WTC11 (cell line): Measurements from ENCODE around the gene TMEM63C. TPM values are rescaled to one million over a fixed set of nuclear protein-coding genes. Genes with fewer than 3 reads are reported as not detected.

Source experiments
- ATAC-seq: fragments of 200-7000 bp; cut with Tn5 transposase; 2 replicates; pipeline ENCODE4 v1.10.0; 2021; ENCODE audit warnings: mild to moderate bottlenecking, moderate library complexity
- CTCF ChIA-PET: fragments of 300-600 bp; sonication (Branson Sonifier 250); formaldehyde crosslinking; loops from one replicate; lab custom pipeline; 2021; ENCODE audit warnings: antibody characterized with exemption; lab: Charles Lee
- POLR2A ChIA-PET: fragments of 350-600 bp; sonication (Branson Sonifier 250); formaldehyde crosslinking; loops from one replicate; lab custom pipeline; 2021; ENCODE audit warnings: antibody characterized with exemption; lab: Charles Lee
- DNase-seq: peaks from one replicate; pipeline ENCODE4 v3.0.0; 2021; ENCODE audit warnings: low spot score
- H3K27ac Mint-ChIP-seq: 2 replicates; pipeline ENCODE4 v1.8.0; 2021; ENCODE audit warnings: mixed read lengths
- H3K27me3 Mint-ChIP-seq: 2 replicates; pipeline ENCODE4 v1.8.0; 2021; ENCODE audit warnings: low read depth, mild to moderate bottlenecking, moderate library complexity, mixed read lengths
- H3K36me3 Mint-ChIP-seq: 2 replicates; pipeline ENCODE4 v1.8.0; 2021; ENCODE audit warnings: mixed read lengths
- H3K4me1 Mint-ChIP-seq: 2 replicates; pipeline ENCODE4 v1.8.0; 2022; ENCODE audit warnings: mixed read lengths
- H3K4me3 Mint-ChIP-seq: 2 replicates; pipeline ENCODE4 v1.8.0; 2021; ENCODE audit warnings: mild to moderate bottlenecking, moderate library complexity, mixed read lengths
- H3K9me3 Mint-ChIP-seq: 2 replicates; pipeline ENCODE4 v1.8.0; 2021; ENCODE audit warnings: mixed read lengths
- ATF1 ChIP-seq: sonication (generic); formaldehyde crosslinking; IDR thresholded peaks from 2 replicates; pipeline ENCODE4 v1.8.1; 2023; ENCODE audit warnings: mild to moderate bottlenecking, moderate library complexity, missing genetic modification reagents
- ATF2 ChIP-seq: sonication (generic); formaldehyde crosslinking; IDR thresholded peaks from 2 replicates; pipeline ENCODE4 v1.8.1; 2022; ENCODE audit warnings: low read depth, missing genetic modification reagents, borderline replicate concordance
- E2F4 ChIP-seq: sonication (generic); formaldehyde crosslinking; IDR thresholded peaks from 2 replicates; pipeline ENCODE4 v1.8.1; 2022; ENCODE audit warnings: low read depth, mild to moderate bottlenecking, moderate library complexity, missing genetic modification reagents, borderline replicate concordance
- E2F5 ChIP-seq: sonication (generic); formaldehyde crosslinking; IDR thresholded peaks from 2 replicates; pipeline ENCODE4 v1.8.1; 2022; ENCODE audit warnings: mild to moderate bottlenecking, moderate library complexity, missing genetic modification reagents
- ESRRA ChIP-seq: sonication (generic); formaldehyde crosslinking; IDR thresholded peaks from 2 replicates; pipeline ENCODE4 v1.8.1; 2022; ENCODE audit warnings: mild to moderate bottlenecking, missing genetic modification reagents, borderline replicate concordance
- ETV6 ChIP-seq: sonication (generic); formaldehyde crosslinking; IDR thresholded peaks from 2 replicates; pipeline ENCODE4 v1.8.1; 2022; ENCODE audit warnings: mild to moderate bottlenecking, missing genetic modification reagents
- FOXP1 ChIP-seq: sonication (generic); formaldehyde crosslinking; IDR thresholded peaks from 2 replicates; pipeline ENCODE4 v1.8.0; 2022; ENCODE audit warnings: missing genetic modification reagents, mild to moderate bottlenecking, moderate library complexity, borderline replicate concordance
- IRF1 ChIP-seq: sonication (generic); formaldehyde crosslinking; IDR thresholded peaks from 2 replicates; pipeline ENCODE4 v1.8.0; 2023; ENCODE audit warnings: missing genetic modification reagents
- OVOL2 ChIP-seq: fragments of 250-450 bp; sonication (Bioruptor Pico); IDR thresholded peaks from 2 replicates; pipeline ENCODE4 v1.9.0; 2021; ENCODE audit warnings: mild to moderate bottlenecking, borderline replicate concordance
- USF2 ChIP-seq: sonication (generic); formaldehyde crosslinking; IDR thresholded peaks from 2 replicates; pipeline ENCODE4 v1.8.1; 2023; ENCODE audit warnings: mild to moderate bottlenecking, missing genetic modification reagents, moderate library complexity
- ZBTB21 ChIP-seq: sonication (generic); formaldehyde crosslinking; IDR thresholded peaks from 2 replicates; pipeline ENCODE4 v1.8.1; 2023; ENCODE audit warnings: mild to moderate bottlenecking, missing genetic modification reagents, borderline replicate concordance
- ZNF138 ChIP-seq: sonication (generic); formaldehyde crosslinking; conservative IDR thresholded peaks from 2 replicates; pipeline ENCODE4 v1.8.1; 2022; ENCODE audit warnings: mild to moderate bottlenecking, moderate library complexity, missing genetic modification reagents
- ZNF219 ChIP-seq: sonication (generic); formaldehyde crosslinking; IDR thresholded peaks from 2 replicates; pipeline ENCODE4 v1.8.0; 2023; ENCODE audit warnings: missing genetic modification reagents, mild to moderate bottlenecking, borderline replicate concordance
- ZNF281 ChIP-seq: sonication (generic); formaldehyde crosslinking; IDR thresholded peaks from 2 replicates; pipeline ENCODE4 v1.8.0; 2023; ENCODE audit warnings: mild to moderate bottlenecking, missing genetic modification reagents
- ZNF512 ChIP-seq: sonication (generic); formaldehyde crosslinking; IDR thresholded peaks from 2 replicates; pipeline ENCODE4 v1.8.1; 2022; ENCODE audit warnings: missing genetic modification reagents, borderline replicate concordance
- total RNA-seq: library from RNA; stranded (reverse); gene quantifications from 3 replicates; pipeline ENCODE4 v1.2.3, GENCODE V29; 2021

Gene TMEM63C
- total RNA-seq, 1 experiment from 2014 or later, result 8.8 TPM

- ChIA-PET CTCF (interaction anchor here (0.9 to 5.0 kb wide), 6 partner anchors 13 to 90 kb away, joined by 3 to 27 read pairs (median 4); no protein-coding TSS in a partner anchor), POLR2A (no interaction called here)
- Mint-ChIP-seq H3K4me3 (no peak overlapping the region), H3K9me3 (no peaks in the 10 kb centered on the region), H3K27me3 (no peaks in the 10 kb centered on the region), H3K4me1 (peaks cover 40% of the 10 kb centered on the region), H3K27ac (no peak overlapping the region; the same call in 1 of the 2 replicates), H3K36me3 (no peaks in the 10 kb centered on the region)
- no peak for TF ChIP-seq USF2 (CRISPR knock-in tag)
- TF ChIP-seq ATF2 (CRISPR knock-in tag), result no peak
- DNase-seq (no peak), ATAC-seq (no peak)
These were observed 44.4 kb downstream of the TMEM63C start for GRCh38 chr14:77225892-77226557.

- ATAC-seq, result peak; percentile 85
- no peak for DNase-seq
- CTCF ChIA-PET, result interaction anchor here (2.7 kb wide), 1 partner anchor 15 kb away, joined by 13 read pairs; no protein-coding TSS in a partner anchor
These were observed 46.5 kb downstream of the TMEM63C start for GRCh38 chr14:77228056-77228455.

More at GRCh38 chr14:77228056-77228455, 46.5 kb downstream of the TMEM63C start:
- POLR2A ChIA-PET, result no interaction called here
- H3K27me3 Mint-ChIP-seq, result no peaks in the 10 kb centered on the region; the same call in 1 of the 2 replicates
- no peak for TF ChIP-seq ZNF512 (CRISPR knock-in tag)
- TF ChIP-seq OVOL2 (CRISPR knock-in tag), result no peak
- TF ChIP-seq ATF1 (CRISPR knock-in tag), result no peak
- no peak for TF ChIP-seq E2F4 (CRISPR knock-in tag)
- TF ChIP-seq ESRRA (CRISPR knock-in tag), result no peak
- no peak for TF ChIP-seq ZNF281
- no peak for TF ChIP-seq ZNF219 (CRISPR knock-in tag)
- no peak for TF ChIP-seq IRF1 (CRISPR knock-in tag)
- TF ChIP-seq E2F5 (CRISPR knock-in tag), result no peak
- no peak for TF ChIP-seq ETV6 (CRISPR knock-in tag)
- TF ChIP-seq FOXP1 (CRISPR knock-in tag), result no peak
- no peak for TF ChIP-seq ZNF138
- TF ChIP-seq ZBTB21 (CRISPR knock-in tag), result no peak
- no peak overlapping the region for H3K4me3 Mint-ChIP-seq
- H3K4me1 Mint-ChIP-seq, result peaks cover 24% of the 10 kb centered on the region
- H3K36me3 Mint-ChIP-seq, result no peaks in the 10 kb centered on the region
- H3K9me3 Mint-ChIP-seq, result no peaks in the 10 kb centered on the region
- H3K27ac Mint-ChIP-seq, result no peak overlapping the region
